Measurements from ENCODE around the gene TMEM130.

DNA sequence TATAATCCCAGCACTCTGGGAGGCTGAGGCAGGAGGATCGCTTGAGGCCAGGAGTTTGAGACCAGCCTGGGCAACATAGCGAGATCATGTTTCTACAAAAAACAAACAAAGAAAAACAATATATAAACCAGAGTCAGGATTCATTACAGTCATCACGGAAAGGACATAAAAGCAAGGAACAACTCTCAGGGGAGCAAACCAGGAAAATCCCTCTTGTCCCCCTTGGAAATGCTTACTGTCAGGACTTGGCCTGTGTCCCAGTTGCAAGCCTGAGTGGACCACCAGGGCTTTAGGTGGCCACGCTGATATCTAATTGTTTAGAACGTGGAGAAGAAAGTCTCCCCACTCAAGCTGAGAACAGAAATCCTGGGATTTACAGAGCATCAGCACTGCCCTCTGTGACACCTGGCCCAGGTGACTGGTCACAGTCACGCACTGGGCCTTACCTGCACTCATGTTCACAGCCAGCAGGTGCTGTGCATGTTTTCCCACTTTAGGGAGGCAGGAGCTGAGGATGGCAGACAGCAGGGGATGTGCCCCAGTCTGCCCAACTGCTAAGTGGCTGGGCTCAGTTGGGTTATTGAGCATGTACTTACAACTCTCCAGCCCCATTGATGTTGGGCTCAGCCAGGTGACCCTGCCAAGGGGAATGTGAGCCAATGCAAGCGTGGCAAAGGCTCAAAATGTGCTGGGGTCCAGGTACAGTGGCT, 60.9 kb downstream of the TMEM130 start:
- TF ChIP-seq, protein P1, sequence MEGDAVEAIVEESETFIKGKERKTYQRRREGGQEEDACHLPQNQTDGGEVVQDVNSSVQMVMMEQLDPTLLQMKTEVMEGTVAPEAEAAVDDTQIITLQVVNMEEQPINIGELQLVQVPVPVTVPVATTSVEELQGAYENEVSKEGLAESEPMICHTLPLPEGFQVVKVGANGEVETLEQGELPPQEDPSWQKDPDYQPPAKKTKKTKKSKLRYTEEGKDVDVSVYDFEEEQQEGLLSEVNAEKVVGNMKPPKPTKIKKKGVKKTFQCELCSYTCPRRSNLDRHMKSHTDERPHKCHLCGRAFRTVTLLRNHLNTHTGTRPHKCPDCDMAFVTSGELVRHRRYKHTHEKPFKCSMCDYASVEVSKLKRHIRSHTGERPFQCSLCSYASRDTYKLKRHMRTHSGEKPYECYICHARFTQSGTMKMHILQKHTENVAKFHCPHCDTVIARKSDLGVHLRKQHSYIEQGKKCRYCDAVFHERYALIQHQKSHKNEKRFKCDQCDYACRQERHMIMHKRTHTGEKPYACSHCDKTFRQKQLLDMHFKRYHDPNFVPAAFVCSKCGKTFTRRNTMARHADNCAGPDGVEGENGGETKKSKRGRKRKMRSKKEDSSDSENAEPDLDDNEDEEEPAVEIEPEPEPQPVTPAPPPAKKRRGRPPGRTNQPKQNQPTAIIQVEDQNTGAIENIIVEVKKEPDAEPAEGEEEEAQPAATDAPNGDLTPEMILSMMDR (conservative IDR thresholded peaks at IDR 0.05; ENCODE audit: low read length): no peak
- no peak for TF ChIP-seq EZH2phosphoT487 (IDR thresholded peaks at IDR 0.05; ENCODE audit: borderline replicate concordance)
